PC-9 (cell line): ENCODE results near the gene NRGN.

Experiments
- CTCF ChIP-seq: fragments of 200-600 bp; sonication (generic); conservative IDR thresholded peaks from 2 replicates; pipeline ENCODE4 v1.6.1; 2017; ENCODE audit warnings: mixed run types, antibody characterized with exemption, mild to moderate bottlenecking, moderate library complexity
- EZH2 ChIP-seq: fragments of 200-600 bp; sonication (generic); IDR thresholded peaks from 2 replicates; pipeline ENCODE4 v1.8.0; 2017; ENCODE audit warnings: antibody characterized with exemption, low read depth

GRCh38 chr11:124768914-124769313, 29.2 kb downstream of the NRGN start:
- TF ChIP-seq CTCF: no peak
- no peak for TF ChIP-seq EZH2
